ENCODE results near the gene SIRPA. TPM values are rescaled to one million over a fixed set of nuclear protein-coding genes. Genes with fewer than 3 reads are reported as not detected.

SIRPA gene
- total RNA-seq, 2 donors from 2014 or later, result 5.1 to 6.3 TPM

GRCh38 chr20:1882026-1882425, 13.2 kb upstream of the SIRPA start:
- TF ChIP-seq, protein P1, sequence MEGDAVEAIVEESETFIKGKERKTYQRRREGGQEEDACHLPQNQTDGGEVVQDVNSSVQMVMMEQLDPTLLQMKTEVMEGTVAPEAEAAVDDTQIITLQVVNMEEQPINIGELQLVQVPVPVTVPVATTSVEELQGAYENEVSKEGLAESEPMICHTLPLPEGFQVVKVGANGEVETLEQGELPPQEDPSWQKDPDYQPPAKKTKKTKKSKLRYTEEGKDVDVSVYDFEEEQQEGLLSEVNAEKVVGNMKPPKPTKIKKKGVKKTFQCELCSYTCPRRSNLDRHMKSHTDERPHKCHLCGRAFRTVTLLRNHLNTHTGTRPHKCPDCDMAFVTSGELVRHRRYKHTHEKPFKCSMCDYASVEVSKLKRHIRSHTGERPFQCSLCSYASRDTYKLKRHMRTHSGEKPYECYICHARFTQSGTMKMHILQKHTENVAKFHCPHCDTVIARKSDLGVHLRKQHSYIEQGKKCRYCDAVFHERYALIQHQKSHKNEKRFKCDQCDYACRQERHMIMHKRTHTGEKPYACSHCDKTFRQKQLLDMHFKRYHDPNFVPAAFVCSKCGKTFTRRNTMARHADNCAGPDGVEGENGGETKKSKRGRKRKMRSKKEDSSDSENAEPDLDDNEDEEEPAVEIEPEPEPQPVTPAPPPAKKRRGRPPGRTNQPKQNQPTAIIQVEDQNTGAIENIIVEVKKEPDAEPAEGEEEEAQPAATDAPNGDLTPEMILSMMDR (conservative IDR thresholded peaks at IDR 0.05), result no peak
- WGBS, 2 experiments (ENCODE audit: insufficient coverage in 1 of 2, insufficient read length in 1 of 2), result 93 to 99% methylated on average over 7 to 8 of the region's 8 CpGs
- Mint-ChIP-seq H3K4me3 (no peak overlapping the region), H3K27me3 (ENCODE audit: insufficient read depth) (peaks cover 19% of the 10 kb centered on the region), H3K27ac (no peak overlapping the region), H3K9me3 (peaks cover 3% of the 10 kb centered on the region), H3K36me3 (ENCODE audit: low read depth) (no peaks in the 10 kb centered on the region), H3K4me1 (peaks cover 1% of the 10 kb centered on the region)
- H3K4me3 ChIP-seq (ENCODE audit: low read length), result no peak overlapping the region
- no peaks in the 10 kb centered on the region for H3K4me1 ChIP-seq (ENCODE audit: control insufficient read depth, insufficient read depth, low read length)
- no peak for DNase-seq
- H3K9ac ChIP-seq (ENCODE audit: extremely low read depth, low read length, poor library complexity, severe bottlenecking), result no peak overlapping the region
- H3K9me3 ChIP-seq (ENCODE audit: control insufficient read depth, low read length), result no peaks in the 10 kb centered on the region
- no peaks in the 10 kb centered on the region for H3K36me3 ChIP-seq (ENCODE audit: control insufficient read depth, insufficient read depth, low read length)
- H3K27ac ChIP-seq (ENCODE audit: low read depth, low read length), result no peak overlapping the region
- no peaks in the 10 kb centered on the region for H3K27me3 ChIP-seq (ENCODE audit: control insufficient read depth, insufficient read depth, low read length, poor library complexity, severe bottlenecking)

DNA sequence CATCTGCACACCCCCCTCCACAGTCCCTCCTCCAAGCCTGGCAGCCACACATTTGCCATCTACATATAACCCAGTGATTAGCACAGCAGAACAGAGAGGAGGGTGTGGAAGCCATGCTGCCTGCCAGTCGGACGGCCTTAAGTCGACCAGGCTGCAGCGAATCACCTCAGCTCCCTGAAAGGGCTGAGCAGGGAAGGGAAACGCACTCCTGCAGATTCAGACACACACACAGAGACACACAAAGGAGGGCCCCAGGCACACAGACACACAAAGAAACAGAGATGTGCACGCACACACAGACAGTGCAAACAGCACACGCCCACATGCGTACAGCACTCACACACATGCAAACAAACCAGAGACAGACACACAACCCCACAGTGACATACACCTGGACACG, 11.2 kb upstream of the SIRPA start:
- peaks cover 1% of the 10 kb centered on the region for H3K4me1 Mint-ChIP-seq
- Histone ChIP-seq H3K9ac (ENCODE audit: extremely low read depth, low read length, poor library complexity, severe bottlenecking) (no peak overlapping the region), H3K4me3 (ENCODE audit: low read length) (no peak overlapping the region), H3K9me3 (ENCODE audit: control insufficient read depth, low read length) (no peaks in the 10 kb centered on the region), H3K36me3 (ENCODE audit: control insufficient read depth, insufficient read depth, low read length) (no peaks in the 10 kb centered on the region), H3K27ac (ENCODE audit: low read depth, low read length) (no peak overlapping the region), H3K27me3 (ENCODE audit: control insufficient read depth, insufficient read depth, low read length, poor library complexity, severe bottlenecking) (no peaks in the 10 kb centered on the region), H3K4me1 (ENCODE audit: control insufficient read depth, insufficient read depth, low read length) (no peaks in the 10 kb centered on the region)
- H3K36me3 Mint-ChIP-seq (ENCODE audit: low read depth), result no peaks in the 10 kb centered on the region
- no peak overlapping the region for H3K27ac Mint-ChIP-seq
- WGBS, 2 experiments (ENCODE audit: insufficient coverage in 1 of 2, insufficient read length in 1 of 2), result 84 to 86% methylated on average over 5 to 9 of the region's 9 CpGs
- H3K9me3 Mint-ChIP-seq, result no peaks in the 10 kb centered on the region
- TF ChIP-seq, protein P1 (conservative IDR thresholded peaks at IDR 0.05), result no peak
- no peak overlapping the region for H3K4me3 Mint-ChIP-seq
- no peak for DNase-seq
- H3K27me3 Mint-ChIP-seq (ENCODE audit: insufficient read depth), result peaks cover 26% of the 10 kb centered on the region

GRCh38 chr20:1885254-1885653, 10.0 kb upstream of the SIRPA start:
- H3K36me3 Mint-ChIP-seq (ENCODE audit: low read depth), result no peaks in the 10 kb centered on the region
- DNase-seq, result no peak

More at GRCh38 chr20:1885254-1885653, 10.0 kb upstream of the SIRPA start:
- H3K27me3 Mint-ChIP-seq (ENCODE audit: insufficient read depth), result peaks cover 25% of the 10 kb centered on the region
- Histone ChIP-seq H3K36me3 (ENCODE audit: control insufficient read depth, insufficient read depth, low read length) (no peaks in the 10 kb centered on the region), H3K27me3 (ENCODE audit: control insufficient read depth, insufficient read depth, low read length, poor library complexity, severe bottlenecking) (no peaks in the 10 kb centered on the region), H3K27ac (ENCODE audit: low read depth, low read length) (no peak overlapping the region), H3K9me3 (ENCODE audit: control insufficient read depth, low read length) (no peaks in the 10 kb centered on the region), H3K4me1 (ENCODE audit: control insufficient read depth, insufficient read depth, low read length) (no peaks in the 10 kb centered on the region), H3K4me3 (ENCODE audit: low read length) (no peak overlapping the region), H3K9ac (ENCODE audit: extremely low read depth, low read length, poor library complexity, severe bottlenecking) (no peak overlapping the region)
- peaks cover 3% of the 10 kb centered on the region for H3K4me1 Mint-ChIP-seq
- TF ChIP-seq, protein P1 (conservative IDR thresholded peaks at IDR 0.05), result no peak
- 86 to 96% methylated on average over 3 to 4 of the region's 4 CpGs for WGBS, 2 experiments (ENCODE audit: insufficient coverage in 1 of 2, insufficient read length in 1 of 2)
- H3K27ac Mint-ChIP-seq, result no peak overlapping the region
- H3K4me3 Mint-ChIP-seq, result no peak overlapping the region
- no peaks in the 10 kb centered on the region for H3K9me3 Mint-ChIP-seq

All from endodermal cell (in vitro differentiated cells).